GM12891 (cell line): ENCODE results near the gene GIMAP7.

ENCODE experiments used
- DNase-seq: peaks from one replicate; pipeline ENCODE4 v3.0.0; 2011; ENCODE audit warnings: low spot score; ENCODE audit not compliant: insufficient read length
- FAIRE-seq: peaks from 2 replicates; lab custom pipeline; 2011; peaks lifted over from hg19 to GRCh38; lab: Jason Lieb, UNC
- PAX5 ChIP-seq: IDR thresholded peaks from 2 replicates; pipeline ENCODE4 v1.6.1; 2011; ENCODE audit warnings: low read length, moderate library complexity, mild to moderate bottlenecking; ENCODE audit not compliant: insufficient read depth, severe bottlenecking
- POLR2A ChIP-seq: IDR thresholded peaks from 2 replicates; pipeline ENCODE4 v1.6.1; 2011; ENCODE audit warnings: low read depth, low read length, control low read depth
- POLR2AphosphoS5 ChIP-seq: IDR thresholded peaks from 2 replicates; pipeline ENCODE4 v1.6.1; 2011; ENCODE audit warnings: low read depth, low read length, control low read depth
- POU2F2 ChIP-seq: IDR thresholded peaks from 2 replicates; pipeline ENCODE4 v1.6.1; 2011; ENCODE audit warnings: low read depth, mild to moderate bottlenecking, control low read depth, low read length, moderate library complexity
- SPI1 ChIP-seq: IDR thresholded peaks from 2 replicates; pipeline ENCODE4 v1.6.1; 2011; ENCODE audit warnings: low read depth, low read length, control low read depth
- TAF1 ChIP-seq: IDR thresholded peaks from 2 replicates; pipeline ENCODE4 v1.6.1; 2011; ENCODE audit warnings: low read depth, low read length, control low read depth

The GIMAP7 gene

DNA sequence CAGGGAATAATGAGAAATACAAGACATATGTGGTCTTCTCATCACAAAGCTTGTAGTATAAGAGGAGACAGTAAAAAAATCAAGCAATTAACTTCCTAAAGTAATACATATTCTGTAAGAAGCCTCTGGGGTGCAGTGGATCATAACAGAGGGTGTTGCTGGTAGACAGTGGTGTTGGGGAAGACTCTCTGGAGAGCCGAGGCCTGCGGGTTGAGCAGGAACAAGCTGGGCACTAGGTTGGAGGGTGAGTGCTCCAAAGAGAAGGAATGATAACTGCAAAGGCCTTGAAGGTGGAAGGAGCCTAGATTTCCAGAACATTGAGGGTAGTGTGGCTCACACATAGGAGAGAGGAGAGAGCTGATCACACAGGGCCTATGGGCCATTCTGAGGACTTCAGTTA, 54.0 kb downstream of the GIMAP7 start:
- TF ChIP-seq TAF1 (no peak), PAX5 (no peak), POU2F2 (no peak), SPI1 (no peak), POLR2AphosphoS5 (no peak), POLR2A (no peak)
- no peak for DNase-seq
- FAIRE-seq = no peak

DNA sequence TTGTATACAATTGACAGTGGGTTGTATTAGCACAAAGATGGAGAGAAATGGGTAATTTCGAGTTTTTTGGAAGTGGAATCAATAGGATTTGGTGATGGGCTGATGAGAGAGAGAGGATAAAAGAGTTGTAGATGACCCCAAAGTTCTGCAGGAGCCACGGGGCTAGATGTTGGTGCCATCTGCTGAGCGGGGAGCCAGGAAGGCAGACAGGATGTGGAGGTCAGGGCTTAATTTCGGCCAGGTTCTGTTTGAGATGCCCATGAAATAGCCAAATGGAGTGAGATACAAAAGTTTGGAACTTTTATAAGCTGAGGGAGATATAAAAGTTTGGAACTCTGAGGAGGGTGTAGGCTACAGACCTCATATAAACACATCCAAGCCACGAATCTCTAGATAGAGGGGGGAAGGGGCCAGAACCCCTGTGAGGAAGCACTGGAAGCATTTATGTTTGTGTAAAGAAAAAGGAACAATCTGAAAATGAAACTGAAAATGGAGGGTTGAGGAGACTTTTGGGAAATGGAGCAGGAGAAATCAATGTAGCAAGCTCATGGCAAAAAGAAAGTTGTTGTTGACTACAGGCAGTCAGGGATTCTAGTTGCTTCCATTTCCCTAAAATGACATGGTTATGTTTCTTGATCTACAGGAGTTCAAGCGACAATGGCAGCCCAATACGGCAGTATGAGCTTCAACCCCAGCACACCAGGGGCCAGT, 54.7 kb downstream of the GIMAP7 start:
- TF ChIP-seq TAF1 (no peak), SPI1 (no peak), PAX5 (no peak), POLR2AphosphoS5 (no peak), POLR2A (no peak), POU2F2 (no peak)
- DNase-seq = no peak
- no peak for FAIRE-seq
